ENCODE measurements around the gene IL17RC.
"Not testable (repeated sequence)": the region's sequence is repeated elsewhere in the genome, so short reads cannot be mapped to it uniquely, and the experiment has no call there.

The IL17RC gene
- long read RNA-seq, donor 1, partial matches to known transcripts, result 13 of 14 reads
- long read RNA-seq, donor 1, other reads (novel, unspliced or antisense), result 0 of 14 reads
- long read RNA-seq, donor 2, partial matches to known transcripts, result 0 of 2 reads
- long read RNA-seq, donor 2, other reads (novel, unspliced or antisense), result 0 of 2 reads
- long read RNA-seq, donor 3, partial matches to known transcripts, result 0 of 1 reads
- long read RNA-seq, donor 3, other reads (novel, unspliced or antisense), result 0 of 1 reads
- long read RNA-seq, donor 4, partial matches to known transcripts, result 0 of 1 reads
- long read RNA-seq, donor 4, other reads (novel, unspliced or antisense), result 0 of 1 reads
- long read RNA-seq, donor 5, partial matches to known transcripts, result 0 of 1 reads
- long read RNA-seq, donor 5, other reads (novel, unspliced or antisense), result 0 of 1 reads
- long read RNA-seq, donor 6, result 0 reads
- long read RNA-seq, donor 7, partial matches to known transcripts, result 0 of 2 reads
- long read RNA-seq, donor 7, other reads (novel, unspliced or antisense), result 0 of 2 reads
- long read RNA-seq, donor 8, partial matches to known transcripts, result 0 of 1 reads
- long read RNA-seq, donor 8, other reads (novel, unspliced or antisense), result 0 of 1 reads

- DNase-seq, result peak; percentile 67
Measured at GRCh38 chr3:9916734-9917680, at the start of gene IL17RC. Gene IL17RC (plus strand): TSS chr3:9917098. CDS start chr3:9917316, 218 bp downstream.

- DNase-seq, result no peak
Measured at GRCh38 chr3:9867106-9867505, 49.8 kb upstream of the IL17RC start.

- no peak for DNase-seq
Measured at GRCh38 chr3:9869955-9870354, 46.9 kb upstream of the IL17RC start.

GRCh38 chr3:9870978-9871377 is 45.9 kb upstream of the IL17RC start:
- DNase-seq, result no peak

GRCh38 chr3:9872067-9872466 is 44.8 kb upstream of the IL17RC start:
- DNase-seq, result not testable (repeated sequence)

- no peak for DNase-seq
Measured at GRCh38 chr3:9875448-9875847, 41.5 kb upstream of the IL17RC start.

- DNase-seq, result not testable (repeated sequence)
Measured at GRCh38 chr3:9876255-9876654, 40.6 kb upstream of the IL17RC start.

- no peak for DNase-seq
Measured at GRCh38 chr3:9876991-9877390, 39.9 kb upstream of the IL17RC start.

- DNase-seq, result no peak
Measured at GRCh38 chr3:9878700-9879099, 38.2 kb upstream of the IL17RC start.

- DNase-seq, result no peak
Measured at GRCh38 chr3:9879830-9880549, 36.9 kb upstream of the IL17RC start, which contains the start of gene CIDEC. Gene CIDEC (minus strand): TSS chr3:9880253. CDS start chr3:9878486, 1,767 bp downstream.

GRCh38 chr3:9881441-9881840 is 35.5 kb upstream of the IL17RC start:
- DNase-seq, result no peak

GRCh38 chr3:9883706-9884554 is 33.0 kb upstream of the IL17RC start:
- DNase-seq, result no peak

- DNase-seq, result no peak
Measured at GRCh38 chr3:9884555-9885165, 32.2 kb upstream of the IL17RC start.

- no peak for DNase-seq
Measured at GRCh38 chr3:9886328-9886727, 30.6 kb upstream of the IL17RC start.

- no peak for DNase-seq
Measured at GRCh38 chr3:9887480-9887879, 29.4 kb upstream of the IL17RC start.

GRCh38 chr3:9888540-9888939 is 28.4 kb upstream of the IL17RC start:
- DNase-seq, result no peak

- DNase-seq, result no peak
Measured at GRCh38 chr3:9889405-9889804, 27.5 kb upstream of the IL17RC start.

GRCh38 chr3:9890249-9891071 is 26.4 kb upstream of the IL17RC start, which contains the start of gene JAGN1:
Gene JAGN1 (plus strand): TSS chr3:9890610. CDS start chr3:9890723, 113 bp downstream.
- peak; percentile 98 for DNase-seq

GRCh38 chr3:9891072-9891622 is 25.8 kb upstream of the IL17RC start:
- no peak for DNase-seq

Data from right kidney (tissue), 9 donors.